SH-SY5Y (cell line): ENCODE results near the gene USP24.

Experiments used
- GATA2 ChIP-seq: IDR thresholded peaks from 2 replicates; pipeline ENCODE4 v1.6.1; 2011; ENCODE audit warnings: mild to moderate bottlenecking, low read depth, low read length
- GATA3 ChIP-seq: IDR thresholded peaks from 2 replicates; pipeline ENCODE4 v1.6.1; 2011; ENCODE audit warnings: low read depth, mild to moderate bottlenecking, low read length, moderate library complexity

- TF ChIP-seq GATA3 (no peak), GATA2 (no peak)
These were observed 67.6 kb downstream of the USP24 start for GRCh38 chr1:55147524-55147923.
